MM.1S (cell line): ENCODE data around the gene CAPN15.

Experiments used
- DNase-seq: peaks from one replicate; pipeline ENCODE4 v3.0.0-alpha.2; 2015
- H2AFZ ChIP-seq: fragments of 300-600 bp; sonication (generic); 2 replicates; pipeline ENCODE4 v1.6.0; 2016; ENCODE audit warnings: antibody characterized with exemption, low read length
- H3F3A ChIP-seq: fragments of 300-600 bp; sonication (generic); 2 replicates; pipeline ENCODE4 v1.6.1; 2016; ENCODE audit warnings: mild to moderate bottlenecking, antibody characterized with exemption, low read length, moderate library complexity, mixed read lengths; ENCODE audit not compliant: insufficient read depth
- H3K27ac ChIP-seq: fragments of 300-600 bp; sonication (generic); 2 replicates; pipeline ENCODE4 v1.5.1; 2016; ENCODE audit warnings: mild to moderate bottlenecking, low read length
- H3K27me3 ChIP-seq: fragments of 300-600 bp; sonication (generic); replicated peaks from 2 replicates; pipeline ENCODE4 v1.6.0; 2016; ENCODE audit warnings: low read length; ENCODE audit not compliant: insufficient read depth
- H3K36me3 ChIP-seq: fragments of 300-600 bp; sonication (generic); replicated peaks from 2 replicates; pipeline ENCODE4 v1.6.1; 2016; ENCODE audit warnings: mild to moderate bottlenecking, low read length, mixed read lengths; ENCODE audit not compliant: insufficient read depth
- H3K4me1 ChIP-seq: fragments of 300-600 bp; sonication (generic); 2 replicates; pipeline ENCODE4 v1.6.1; 2016; ENCODE audit warnings: low read length, mixed read lengths
- H3K4me2 ChIP-seq: fragments of 300-600 bp; sonication (generic); 2 replicates; pipeline ENCODE4 v1.6.0; 2016; ENCODE audit warnings: low read depth, low read length
- H3K4me3 ChIP-seq: fragments of 300-600 bp; sonication (generic); 2 replicates; pipeline ENCODE4 v1.5.1; 2016; ENCODE audit warnings: low read length, mixed read lengths
- H3K79me2 ChIP-seq: fragments of 300-600 bp; sonication (generic); 2 replicates; pipeline ENCODE4 v1.6.1; 2016; ENCODE audit warnings: mixed run types, low read length, mixed read lengths
- H3K9ac ChIP-seq: fragments of 300-600 bp; sonication (generic); 2 replicates; pipeline ENCODE4 v1.6.1; 2016; ENCODE audit warnings: low read length, mixed read lengths
- H3K9me2 ChIP-seq: fragments of 300-600 bp; sonication (generic); replicated peaks from 2 replicates; pipeline ENCODE4 v1.6.1; 2016; ENCODE audit warnings: mild to moderate bottlenecking, low read length, mixed read lengths; ENCODE audit not compliant: insufficient read depth
- H3K9me3 ChIP-seq: fragments of 300-600 bp; sonication (generic); replicated peaks from 2 replicates; pipeline ENCODE4 v1.6.1; 2016; ENCODE audit warnings: mild to moderate bottlenecking, low read length, mixed read lengths; ENCODE audit not compliant: insufficient read depth
- H4K20me1 ChIP-seq: fragments of 300-600 bp; sonication (generic); 2 replicates; pipeline ENCODE4 v1.6.1; 2016; ENCODE audit warnings: mild to moderate bottlenecking, low read length, moderate library complexity, mixed read lengths; ENCODE audit not compliant: insufficient read depth
- CTCF ChIP-seq: fragments of 300-600 bp; sonication (generic); IDR thresholded peaks from 2 replicates; pipeline ENCODE4 v1.5.1; 2016; ENCODE audit warnings: antibody characterized with exemption, low read length, mixed read lengths
- EZH2 ChIP-seq: fragments of 300-600 bp; sonication (generic); optimal IDR thresholded peaks from 2 replicates; pipeline ENCODE3; 2017; ENCODE audit warnings: low read depth, mild to moderate bottlenecking, antibody characterized with exemption, low read length, mixed read lengths
- EZH2phosphoT487 ChIP-seq: fragments of 300-600 bp; sonication (generic); IDR thresholded peaks from 2 replicates; pipeline ENCODE4 v1.6.1; 2018; ENCODE audit warnings: antibody characterized with exemption, low read length

Gene CAPN15

GRCh38 chr16:553601-554296, 26.2 kb downstream of the CAPN15 start:
- Histone ChIP-seq H2AFZ (no peak overlapping the region), H3K36me3 (no peaks in the 10 kb centered on the region), H3K9me2 (no peaks in the 10 kb centered on the region), H3K27ac (no peak overlapping the region), H3K9me3 (no peaks in the 10 kb centered on the region), H3F3A (no peaks in the 10 kb centered on the region), H3K9ac (no peak overlapping the region), H3K4me2 (no peak overlapping the region), H3K27me3 (peaks cover 28% of the 10 kb centered on the region), H3K79me2 (no peaks in the 10 kb centered on the region), H4K20me1 (no peaks in the 10 kb centered on the region), H3K4me3 (no peak overlapping the region), H3K4me1 (no peaks in the 10 kb centered on the region)
- no peak for DNase-seq
- TF ChIP-seq CTCF (no peak), EZH2 (no peak), EZH2phosphoT487 (no peak)

- Histone ChIP-seq H3K27me3 (peaks cover 33% of the 10 kb centered on the region), H3K36me3 (no peaks in the 10 kb centered on the region), H2AFZ (no peak overlapping the region), H3K9me3 (no peaks in the 10 kb centered on the region), H4K20me1 (no peaks in the 10 kb centered on the region), H3K27ac (no peak overlapping the region), H3K9me2 (no peaks in the 10 kb centered on the region), H3F3A (no peaks in the 10 kb centered on the region), H3K4me3 (no peak overlapping the region), H3K4me2 (no peak overlapping the region), H3K4me1 (no peaks in the 10 kb centered on the region), H3K79me2 (no peaks in the 10 kb centered on the region), H3K9ac (no peak overlapping the region)
- no peak for TF ChIP-seq EZH2phosphoT487
- TF ChIP-seq CTCF = no peak
- TF ChIP-seq EZH2 = no peak
- DNase-seq = no peak
These were observed 26.7 kb downstream of the CAPN15 start for GRCh38 chr16:554297-554621.

GRCh38 chr16:554640-555365, 27.3 kb downstream of the CAPN15 start:
- H3K27me3 ChIP-seq = peaks cover 38% of the 10 kb centered on the region
- no peak for TF ChIP-seq EZH2phosphoT487
- H4K20me1 ChIP-seq = no peaks in the 10 kb centered on the region
- no peaks in the 10 kb centered on the region for H3K9me2 ChIP-seq
- H3F3A ChIP-seq = no peaks in the 10 kb centered on the region
- no peak overlapping the region for H3K9ac ChIP-seq
- no peak overlapping the region for H2AFZ ChIP-seq
- no peaks in the 10 kb centered on the region for H3K9me3 ChIP-seq
- H3K4me1 ChIP-seq = no peaks in the 10 kb centered on the region
- no peaks in the 10 kb centered on the region for H3K36me3 ChIP-seq
- no peaks in the 10 kb centered on the region for H3K79me2 ChIP-seq
- no peak overlapping the region for H3K4me3 ChIP-seq
- no peak for DNase-seq
- H3K27ac ChIP-seq = no peak overlapping the region
- no peak overlapping the region for H3K4me2 ChIP-seq
